Stimulated activated CD8-positive, alpha-beta memory T cell treated with anti-CD3 and anti-CD28 coated beads, Interleukin-15, amount 100 ng/mL, for 1 hour (primary cell): Measurements from ENCODE around the gene MKNK2.

Experiments
- DNase-seq: peaks from one replicate; pipeline ENCODE4 v3.0.0-alpha.2; 2020; ENCODE audit warnings: low read depth

MKNK2 gene

DNA sequence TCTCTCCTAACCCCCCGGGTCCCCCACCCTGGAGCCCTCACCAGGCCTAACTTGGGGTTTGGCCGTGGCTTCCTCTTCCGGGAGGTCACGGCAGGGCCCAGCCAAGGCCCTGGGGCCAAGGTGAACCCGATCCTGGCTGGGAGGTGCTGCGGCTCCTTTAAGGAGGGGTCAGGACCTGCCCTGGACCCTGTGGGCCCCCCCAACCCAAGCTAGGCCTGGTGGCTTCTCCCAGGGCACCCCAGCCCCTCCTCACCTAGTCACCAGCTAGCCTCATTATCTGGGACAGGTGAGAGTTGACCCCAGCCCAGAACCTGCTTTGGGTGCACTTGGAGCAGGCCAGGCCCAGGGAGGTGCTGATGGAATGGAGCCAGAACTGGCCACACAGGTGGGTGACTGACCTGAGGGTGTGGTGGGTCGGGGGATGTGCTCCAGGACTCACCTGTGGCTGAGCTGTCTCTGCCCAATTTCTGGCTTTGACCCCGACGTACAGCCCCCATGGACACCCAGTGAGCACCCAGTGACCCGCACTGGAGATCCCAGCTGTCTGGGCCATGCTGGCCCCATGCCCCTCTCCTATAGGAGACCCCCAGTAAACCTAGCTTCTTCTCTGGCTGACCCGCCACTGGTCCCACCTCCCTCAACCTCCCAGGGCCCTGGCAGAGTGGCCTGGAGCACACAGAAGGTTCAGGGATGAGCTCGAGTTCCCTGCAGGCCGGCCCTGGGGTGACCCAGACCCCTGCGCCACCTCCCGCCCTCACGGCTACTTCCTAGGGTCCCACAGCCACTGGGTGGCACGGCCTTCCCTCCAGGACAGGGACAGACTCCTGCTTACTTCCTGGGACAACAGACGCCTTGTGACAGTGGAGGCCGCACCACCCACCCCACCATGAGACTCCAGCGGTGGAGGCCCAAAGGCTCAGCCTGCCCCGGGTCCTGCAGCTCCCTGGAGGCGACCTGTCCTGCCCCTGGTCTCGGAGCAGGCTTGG is 6.7 kb upstream of the MKNK2 start:
- DNase-seq = no peak

DNA sequence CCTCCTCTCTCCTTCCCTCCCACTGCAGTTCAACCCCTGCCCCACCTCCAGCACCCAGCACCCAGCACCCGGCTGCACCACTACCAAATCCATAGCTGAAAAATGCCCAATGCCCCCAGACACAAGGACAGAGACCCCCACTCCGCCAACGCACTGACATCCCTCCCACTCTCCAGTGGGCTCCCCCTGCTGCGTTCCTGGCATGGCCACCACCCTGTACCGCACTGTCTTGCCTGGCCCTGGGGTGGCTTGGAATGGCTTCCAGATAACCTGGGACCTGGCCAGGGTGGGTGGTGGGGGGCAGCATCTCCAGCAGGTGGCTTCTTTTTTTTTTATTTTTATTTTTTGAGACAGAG is 5.8 kb upstream of the MKNK2 start:
- no peak for DNase-seq

DNA sequence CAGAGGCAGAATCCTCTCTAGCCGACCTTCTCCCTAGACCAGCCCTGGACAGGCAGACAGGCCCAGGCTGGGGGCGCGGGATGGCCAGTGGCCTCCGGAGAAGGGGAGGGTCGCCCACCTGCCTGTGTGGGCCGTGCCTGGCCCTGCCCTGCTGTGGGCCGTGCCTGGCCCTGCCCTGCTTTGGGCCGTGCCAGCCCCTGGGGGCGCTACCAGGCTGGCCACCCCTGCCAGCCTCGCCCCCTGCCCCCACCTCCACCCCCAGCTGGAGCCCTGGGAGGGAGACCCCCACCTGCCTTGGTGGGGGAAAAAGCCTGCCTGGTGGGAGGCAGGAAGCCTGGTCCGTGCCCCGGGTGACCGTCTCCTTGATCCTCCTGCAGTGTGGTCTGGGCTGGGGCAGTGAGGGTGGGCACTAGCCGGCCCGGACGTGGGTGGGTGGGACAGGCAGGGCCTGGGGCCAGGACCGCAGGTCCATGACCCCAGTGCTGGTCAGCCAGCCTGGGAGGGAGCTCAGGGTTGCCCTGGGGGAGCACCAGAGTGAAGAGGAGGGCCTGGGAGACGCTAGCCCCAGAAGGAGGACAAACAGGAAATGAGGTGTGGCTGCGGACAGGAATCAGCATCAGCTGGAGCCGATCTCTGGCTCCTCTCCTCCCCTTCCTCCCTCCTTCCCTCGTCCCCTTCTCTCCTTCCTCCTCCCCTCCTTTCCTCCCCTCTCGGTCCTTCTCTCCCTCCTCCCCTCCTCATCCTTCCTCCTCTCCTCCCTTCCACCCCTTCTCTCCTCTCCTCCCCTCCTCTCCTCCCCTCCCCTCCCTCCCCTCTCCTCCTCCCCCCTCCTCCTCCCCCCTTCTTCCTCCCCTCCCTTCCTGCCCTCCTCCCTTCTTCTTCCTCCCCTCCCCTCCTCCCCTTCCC is 5.1 kb upstream of the MKNK2 start:
- DNase-seq = no peak

DNA sequence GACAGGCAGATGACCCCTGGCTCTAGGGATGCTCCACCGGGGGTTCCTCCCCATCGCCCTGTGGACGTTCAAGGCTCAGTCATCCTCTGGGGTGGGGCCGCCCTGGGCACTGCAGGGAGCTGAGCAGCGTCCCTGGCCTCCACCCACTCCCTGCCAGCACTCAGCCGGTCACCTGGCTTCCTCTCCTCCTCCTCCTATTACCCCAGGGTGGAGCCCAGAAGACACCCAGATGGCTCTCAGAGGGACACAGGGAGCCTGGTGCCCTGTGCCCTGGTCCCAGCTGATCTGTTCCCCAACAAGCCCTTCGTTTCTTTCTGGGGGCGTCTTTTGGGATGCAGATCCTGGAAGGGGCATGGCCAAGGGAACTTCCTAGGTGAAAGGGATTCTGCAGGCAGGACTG is 3.7 kb upstream of the MKNK2 start:
- DNase-seq = no peak

DNA sequence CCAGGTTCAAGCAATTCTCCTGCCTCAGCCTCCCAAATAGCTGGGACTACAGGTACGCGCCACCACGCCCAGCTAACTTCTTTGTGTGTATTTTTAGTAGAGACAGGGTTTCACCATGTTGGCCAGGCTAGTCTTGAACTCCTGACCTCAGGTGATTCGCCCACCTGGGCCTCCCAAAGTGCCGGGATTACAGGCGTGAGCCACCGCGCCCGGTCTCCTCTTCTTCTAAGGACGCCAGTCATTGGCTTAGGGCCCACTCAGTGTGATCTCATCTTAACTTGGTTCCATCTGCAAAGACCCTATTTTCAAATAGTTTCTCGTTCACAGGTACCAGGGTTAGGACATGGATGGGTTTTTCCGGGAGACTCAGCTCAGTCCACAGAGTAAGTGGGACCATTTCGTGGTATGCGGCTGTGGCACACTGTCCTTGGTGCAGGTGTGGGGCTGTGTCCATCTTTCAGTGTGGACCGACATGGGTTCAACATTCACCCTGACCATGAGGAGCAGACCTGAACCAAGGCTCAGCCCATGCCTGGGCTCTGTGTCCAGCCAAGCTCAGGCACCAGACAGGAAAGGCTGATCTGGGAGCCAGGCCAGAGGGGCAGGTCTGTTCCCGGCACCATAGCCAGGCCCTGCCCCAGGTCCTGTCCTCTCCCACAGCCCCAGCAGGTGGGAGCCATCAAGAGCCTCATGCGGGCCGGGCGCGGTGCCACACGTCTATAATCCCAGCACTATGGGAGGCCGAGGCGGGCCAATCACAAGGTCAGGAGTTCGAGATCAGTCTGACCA is 2.8 kb upstream of the MKNK2 start:
- no peak for DNase-seq

DNA sequence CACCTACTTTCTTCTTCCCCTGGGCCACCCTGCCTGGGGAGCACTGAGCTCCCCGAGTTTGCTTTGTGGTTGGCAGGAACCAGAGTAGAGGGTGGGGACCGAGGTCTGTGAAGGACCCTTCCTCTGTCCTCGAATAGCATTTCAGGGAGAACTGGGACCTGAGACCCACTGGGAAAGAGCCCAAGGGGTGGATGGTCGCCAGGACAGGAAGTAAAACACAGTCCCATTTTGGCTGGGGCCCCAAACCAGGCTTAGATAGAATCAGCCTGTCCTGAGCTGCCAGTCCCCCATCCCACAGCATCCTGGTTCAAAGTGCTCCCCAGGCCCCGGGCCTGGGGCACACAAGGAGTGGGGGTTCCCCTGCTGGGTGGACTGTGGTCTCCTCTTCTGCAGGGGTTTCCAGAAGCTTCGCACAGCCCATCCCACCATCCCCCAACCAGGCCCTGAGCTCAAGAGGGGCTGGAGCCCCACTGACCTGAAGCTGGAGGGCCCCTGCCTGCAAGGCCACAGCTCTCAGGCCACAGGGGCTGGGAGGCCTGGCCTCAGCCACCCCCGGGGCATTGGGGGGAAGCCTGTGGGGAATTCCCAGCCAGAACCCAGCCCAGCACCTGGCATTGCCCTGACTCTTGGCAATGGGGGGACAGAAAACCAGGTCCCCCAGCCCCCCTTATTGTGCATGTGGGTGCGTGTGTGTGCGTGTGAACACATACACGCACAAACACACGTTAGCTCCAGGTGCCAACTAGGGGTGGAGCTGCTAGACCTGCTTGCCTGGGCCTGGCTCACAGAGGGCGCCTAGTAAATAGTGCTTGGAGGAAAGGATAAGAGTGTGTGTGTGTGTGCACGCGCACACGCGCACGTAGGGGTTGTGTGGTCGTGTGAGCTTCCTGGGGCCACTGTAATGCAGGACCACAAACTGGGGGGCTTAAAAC is 995 bp upstream of the MKNK2 start:
- DNase-seq = no peak

DNA sequence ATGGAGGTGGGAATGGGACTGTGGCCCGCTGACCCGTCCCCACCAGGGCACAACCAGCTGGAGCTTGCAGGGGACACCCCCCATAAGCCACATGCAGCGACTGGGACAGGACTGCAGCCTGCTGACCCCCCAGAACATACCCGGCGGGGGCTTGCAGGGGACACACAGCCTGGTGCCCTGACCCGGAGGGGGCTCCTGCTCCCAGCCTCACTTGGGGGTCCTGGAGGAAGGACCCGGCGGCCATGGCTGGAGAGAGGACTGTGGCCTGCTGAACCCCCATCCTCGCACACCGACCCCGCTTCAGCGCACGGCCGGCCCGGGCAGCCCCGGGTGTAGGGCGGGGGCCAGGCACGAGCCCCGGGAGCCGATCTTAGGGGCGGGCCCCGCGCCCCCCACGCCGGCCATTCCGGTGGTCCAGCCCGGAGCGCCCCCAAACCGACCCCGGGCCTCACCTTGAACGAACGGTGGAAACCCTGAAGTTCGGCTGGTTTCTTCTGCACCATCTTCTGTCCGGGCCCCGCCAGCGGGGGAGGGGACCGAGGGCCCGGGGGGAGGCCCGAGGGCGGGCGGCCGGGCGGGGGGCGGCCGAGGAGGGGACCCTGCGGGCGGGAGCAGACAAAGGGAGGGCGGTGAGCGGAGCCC is 574 bp downstream of the MKNK2 start:
- DNase-seq = no peak

DNA sequence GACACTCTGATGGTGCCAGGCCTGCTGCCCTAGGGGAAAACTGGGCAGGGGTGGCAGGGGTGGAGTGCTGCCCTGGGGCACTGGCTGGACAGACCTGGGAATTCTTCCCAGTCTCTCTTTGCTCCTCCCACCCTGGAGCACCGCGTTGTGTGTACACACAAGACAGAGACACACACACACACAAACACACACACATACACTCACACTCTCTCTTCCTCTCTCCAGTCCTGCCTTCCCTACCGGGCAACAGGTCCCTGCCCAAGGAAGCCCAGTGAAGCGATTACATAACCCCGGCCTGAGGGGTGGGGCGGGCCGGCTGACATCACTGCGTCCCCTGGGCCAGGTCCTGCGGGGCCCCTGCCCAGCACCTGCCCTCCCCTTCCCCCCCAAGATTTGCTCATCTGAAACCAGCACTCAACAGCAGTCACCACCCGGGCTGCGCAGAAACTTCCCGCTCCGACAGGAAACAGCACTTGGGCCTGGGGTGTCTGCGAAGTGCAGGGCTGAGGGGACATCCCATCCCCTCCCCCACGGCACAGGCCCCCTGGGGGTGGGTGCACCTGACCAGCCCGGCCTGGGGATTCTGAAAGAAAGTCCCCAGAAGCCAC is 1.2 kb downstream of the MKNK2 start:
- no peak for DNase-seq

DNA sequence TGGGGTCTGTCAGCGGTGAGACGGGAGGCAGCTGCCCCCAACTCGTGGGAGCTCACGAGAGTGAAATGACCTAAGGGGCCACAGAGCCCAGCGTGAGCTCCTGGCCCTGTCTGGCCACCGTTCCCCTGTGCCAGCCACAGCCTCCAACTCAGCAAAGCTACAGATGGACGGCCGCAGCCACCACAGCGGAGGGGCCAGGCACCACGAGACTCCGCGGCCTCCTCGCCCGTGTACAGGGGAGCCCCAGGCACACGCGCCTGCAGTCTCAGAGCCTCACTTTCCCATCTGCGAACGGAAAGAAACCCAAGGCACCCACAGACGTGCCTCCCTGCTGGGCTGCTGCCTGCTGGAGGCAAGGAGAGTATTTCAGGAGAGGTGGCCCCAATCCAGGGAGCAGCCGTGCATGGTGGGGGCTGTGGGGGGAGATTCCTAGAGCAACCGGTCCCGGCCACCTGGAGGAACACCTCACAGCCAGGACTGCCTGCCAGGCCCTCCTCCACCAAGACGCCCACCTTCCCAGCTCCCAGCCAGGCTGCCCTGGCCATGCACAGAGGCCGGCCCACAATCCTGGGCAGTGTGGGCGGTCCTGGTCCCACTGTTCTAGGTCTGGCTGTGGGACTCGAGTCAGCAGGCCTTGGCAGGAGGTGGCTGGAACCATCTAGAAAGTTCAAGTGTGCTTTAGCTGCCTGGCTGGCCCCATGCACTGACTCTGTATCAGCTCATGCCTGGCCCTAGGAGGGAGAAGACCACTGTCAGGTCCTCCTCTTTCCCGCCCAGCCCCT is 1.9 kb downstream of the MKNK2 start:
- DNase-seq = no peak

DNA sequence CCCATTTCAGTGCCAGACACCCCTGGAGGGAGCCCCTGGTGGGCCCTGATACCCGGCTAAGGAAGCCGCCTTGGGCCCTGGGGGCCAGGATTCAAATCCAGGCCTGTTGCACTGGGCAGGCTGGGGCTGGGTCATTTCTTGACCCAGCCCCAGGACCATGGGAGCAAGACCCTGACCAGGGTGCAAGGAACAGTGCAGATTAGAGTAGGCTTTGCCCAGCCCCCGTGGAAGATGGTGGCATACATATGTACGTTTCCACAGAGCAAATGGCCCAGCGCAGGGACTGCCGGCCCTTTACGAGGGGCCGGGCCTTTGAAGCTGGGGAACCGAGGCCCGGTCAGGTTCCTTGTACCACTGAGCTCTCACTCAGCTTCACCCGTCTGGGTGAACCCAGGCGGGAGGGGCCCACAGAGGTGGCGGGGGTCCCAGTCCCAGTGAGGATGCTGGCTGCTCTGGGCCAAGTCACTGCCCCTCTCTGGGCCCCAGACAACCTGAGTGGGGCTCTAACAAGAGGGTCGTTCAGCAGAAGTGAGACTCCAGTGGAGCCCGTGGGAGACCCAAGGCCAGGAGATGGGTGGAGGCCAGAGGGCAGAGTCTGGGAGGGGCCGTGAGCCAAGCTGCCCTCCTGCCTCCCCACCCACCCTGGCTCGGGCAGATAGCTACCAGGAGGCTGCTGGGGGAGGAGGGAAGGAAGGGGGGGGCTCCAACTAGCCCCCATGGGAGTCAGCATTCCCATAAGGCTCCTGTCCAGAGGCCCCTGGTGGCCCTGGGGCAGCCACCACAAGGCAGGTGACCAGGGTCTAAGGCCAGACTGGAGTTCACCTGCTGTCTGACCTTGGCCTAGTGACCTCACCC is 2.7 kb downstream of the MKNK2 start:
- no peak for DNase-seq

DNA sequence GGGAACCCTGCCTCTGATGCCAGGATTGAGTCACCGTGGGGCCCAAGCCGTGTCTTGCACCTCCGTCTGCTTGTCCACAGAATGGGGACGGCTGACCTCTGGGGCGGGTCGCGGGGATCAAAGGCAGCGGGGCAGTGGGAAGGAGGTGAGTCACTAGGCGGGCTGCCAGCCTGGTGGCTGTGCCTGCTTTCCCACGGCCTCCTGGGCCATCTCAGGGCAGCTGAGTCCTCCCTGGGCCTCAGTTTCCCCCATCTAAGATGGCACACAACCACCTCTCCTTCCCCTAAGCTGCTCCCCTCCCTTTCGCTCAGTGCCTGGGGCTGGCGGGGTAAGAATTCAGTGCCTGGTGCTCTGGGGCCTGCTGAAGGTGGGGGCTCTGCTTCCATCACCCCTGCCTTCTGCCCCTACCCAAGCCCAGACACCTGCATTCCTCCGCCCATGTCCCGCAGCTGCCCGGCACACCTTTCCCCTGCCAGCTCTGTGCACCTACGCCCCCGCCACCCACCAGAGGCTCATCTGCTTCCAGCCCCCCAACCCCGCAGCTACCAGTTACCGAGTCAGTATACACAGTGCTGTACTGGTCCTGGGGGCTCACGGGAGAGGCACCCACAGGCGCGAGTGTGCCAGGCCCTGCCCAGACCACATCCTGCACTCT is 3.5 kb downstream of the MKNK2 start:
- no peak for DNase-seq

DNA sequence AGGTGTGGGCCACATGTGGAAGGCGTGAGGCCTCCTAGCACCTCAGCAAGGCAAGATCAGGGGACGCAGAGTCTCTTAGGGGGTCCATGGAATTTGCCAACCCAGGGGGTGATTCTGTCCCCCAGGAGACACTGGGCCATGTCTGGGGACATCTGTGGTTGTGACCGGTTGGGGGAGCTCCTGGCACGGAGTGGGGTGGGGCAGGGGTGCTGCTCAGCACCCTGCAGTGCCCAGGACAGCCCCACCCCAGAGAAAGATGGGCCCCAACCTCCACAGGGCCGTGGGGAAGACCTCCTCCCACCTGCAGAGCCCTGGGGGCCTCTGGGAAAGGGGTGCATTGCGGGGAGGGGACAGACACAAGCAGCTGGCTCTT is 4.0 kb downstream of the MKNK2 start:
- DNase-seq = no peak

DNA sequence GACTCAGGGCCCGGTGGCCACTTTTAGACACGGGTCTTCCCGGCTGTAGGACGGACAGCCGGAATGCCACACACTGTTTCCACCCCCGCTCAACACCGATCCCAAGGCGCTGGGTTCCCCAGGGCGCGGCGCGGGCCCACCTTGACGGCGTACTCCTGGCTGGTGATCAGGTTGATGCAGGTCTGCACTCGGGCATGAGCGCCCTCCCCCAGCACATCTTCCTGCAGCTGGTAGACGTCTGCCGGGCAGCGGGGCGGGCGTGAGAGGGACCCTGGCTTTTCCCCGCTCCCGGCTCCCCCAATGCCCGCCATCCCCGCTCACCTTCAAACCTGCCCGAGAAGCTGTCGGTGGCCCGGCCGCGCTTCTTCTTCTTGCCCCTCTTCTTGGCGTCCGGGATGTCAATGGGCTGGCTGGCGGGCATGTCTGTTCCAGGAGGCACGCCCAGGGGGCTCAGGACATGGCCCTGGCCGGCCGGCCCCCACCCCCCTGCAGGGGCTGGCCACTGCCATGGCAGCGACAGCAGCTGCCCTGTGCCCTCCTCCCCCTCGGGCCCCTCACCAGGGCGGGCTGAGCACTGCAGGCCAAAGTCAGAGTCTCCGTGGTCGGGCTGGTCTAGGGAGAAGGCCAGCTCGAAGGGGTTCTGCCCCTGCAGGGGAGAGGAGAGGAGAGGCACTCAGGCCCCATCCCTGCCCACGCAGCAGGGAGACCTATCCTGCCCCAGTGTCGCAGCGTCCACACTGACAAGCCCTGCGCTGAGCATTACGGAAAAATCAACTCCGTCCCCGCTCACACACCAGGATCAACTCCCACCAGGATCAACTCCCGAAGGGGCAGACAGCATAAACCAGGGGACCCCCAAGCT is 4.8 kb downstream of the MKNK2 start:
- DNase-seq = no peak

DNA sequence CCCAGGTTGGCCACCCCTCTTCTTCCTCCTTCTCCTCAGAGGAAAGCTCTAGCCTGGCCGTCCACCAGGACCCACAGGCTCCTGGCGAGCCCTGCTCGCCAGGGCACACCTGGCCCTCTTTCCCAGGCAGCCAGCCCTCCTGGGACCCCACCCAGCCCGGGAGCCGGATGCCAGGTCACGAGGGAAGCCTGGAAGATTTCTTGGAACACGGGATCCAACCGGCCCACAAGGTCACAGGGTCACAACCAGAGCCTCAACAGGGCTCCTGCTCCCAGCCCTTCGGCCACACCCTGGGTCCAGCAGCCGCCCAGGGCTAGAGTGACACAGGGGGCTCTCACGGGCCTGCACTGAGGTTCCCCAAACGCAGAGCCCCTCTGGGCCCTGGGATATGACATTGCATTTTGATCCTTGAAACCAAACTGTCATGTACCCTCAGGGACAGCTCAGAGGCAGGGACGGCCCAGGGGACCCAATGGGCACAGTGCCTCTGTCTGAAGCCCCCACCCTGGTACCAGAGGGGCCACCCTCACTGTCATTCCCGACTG is 5.5 kb downstream of the MKNK2 start:
- no peak for DNase-seq

DNA sequence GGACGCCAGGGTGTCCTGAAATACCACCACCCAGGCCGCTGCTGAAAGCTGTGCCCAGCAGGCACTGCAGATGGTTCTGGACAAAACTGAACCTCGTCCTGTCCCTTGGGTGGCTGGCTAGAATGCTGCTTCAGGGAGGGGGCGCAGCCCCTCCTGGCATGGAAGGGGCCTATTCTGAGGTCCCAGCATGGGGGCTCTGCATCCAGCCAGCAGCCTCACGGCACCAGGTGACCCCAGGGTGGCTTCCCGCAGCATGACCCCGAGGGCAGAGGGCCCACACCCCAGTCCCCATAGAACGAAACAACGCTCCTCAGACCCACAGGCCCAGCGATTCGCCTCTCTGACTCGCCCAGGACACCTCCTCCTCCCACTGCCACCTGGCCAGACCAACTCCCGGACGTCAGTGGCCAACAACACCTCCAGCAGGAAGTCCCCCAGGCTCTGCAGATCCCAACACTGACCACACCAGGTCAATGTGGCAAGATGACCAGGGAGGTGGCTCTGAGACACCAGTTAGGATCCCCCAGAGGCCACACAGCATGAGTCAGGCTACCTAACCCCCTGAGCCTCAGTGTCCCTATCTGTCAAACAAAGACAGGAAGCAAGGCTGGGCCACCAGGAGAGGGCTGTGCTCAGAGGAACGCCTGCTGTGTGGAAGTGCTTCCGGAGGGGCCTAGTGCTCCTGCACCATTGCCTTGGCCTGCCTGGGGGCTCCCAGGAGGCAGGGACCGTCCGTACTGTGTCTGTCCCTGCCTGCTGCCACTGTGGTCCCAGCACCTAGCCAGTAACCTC is 6.1 kb downstream of the MKNK2 start:
- no peak for DNase-seq
